Measurements from ENCODE around the gene KRT4.

KRT4 gene

GRCh38 chr12:52836491-52837412 is 22.8 kb upstream of the KRT4 start:
- no peak for FAIRE-seq

DNA sequence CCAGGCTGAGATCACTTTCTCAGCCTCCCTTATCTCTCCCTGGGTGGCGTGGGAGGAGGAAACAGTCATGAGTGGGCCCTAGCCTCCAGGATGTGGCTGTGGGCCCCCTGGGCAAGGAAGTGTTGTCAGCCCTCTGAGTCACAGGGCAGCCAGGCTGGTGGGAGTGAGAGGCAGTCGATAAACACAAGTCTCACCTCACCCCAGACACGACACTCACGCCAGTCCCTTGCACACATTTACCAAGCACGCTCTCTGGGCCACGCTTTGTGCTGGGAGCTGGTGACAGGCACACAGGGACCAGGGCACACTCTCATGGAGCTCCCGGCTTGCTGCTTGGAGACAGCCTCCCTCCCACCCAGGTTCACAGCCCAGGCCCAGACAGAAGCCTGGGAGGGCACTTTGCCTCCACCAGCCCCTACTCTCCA is 22.1 kb upstream of the KRT4 start:
- no peak for FAIRE-seq

DNA sequence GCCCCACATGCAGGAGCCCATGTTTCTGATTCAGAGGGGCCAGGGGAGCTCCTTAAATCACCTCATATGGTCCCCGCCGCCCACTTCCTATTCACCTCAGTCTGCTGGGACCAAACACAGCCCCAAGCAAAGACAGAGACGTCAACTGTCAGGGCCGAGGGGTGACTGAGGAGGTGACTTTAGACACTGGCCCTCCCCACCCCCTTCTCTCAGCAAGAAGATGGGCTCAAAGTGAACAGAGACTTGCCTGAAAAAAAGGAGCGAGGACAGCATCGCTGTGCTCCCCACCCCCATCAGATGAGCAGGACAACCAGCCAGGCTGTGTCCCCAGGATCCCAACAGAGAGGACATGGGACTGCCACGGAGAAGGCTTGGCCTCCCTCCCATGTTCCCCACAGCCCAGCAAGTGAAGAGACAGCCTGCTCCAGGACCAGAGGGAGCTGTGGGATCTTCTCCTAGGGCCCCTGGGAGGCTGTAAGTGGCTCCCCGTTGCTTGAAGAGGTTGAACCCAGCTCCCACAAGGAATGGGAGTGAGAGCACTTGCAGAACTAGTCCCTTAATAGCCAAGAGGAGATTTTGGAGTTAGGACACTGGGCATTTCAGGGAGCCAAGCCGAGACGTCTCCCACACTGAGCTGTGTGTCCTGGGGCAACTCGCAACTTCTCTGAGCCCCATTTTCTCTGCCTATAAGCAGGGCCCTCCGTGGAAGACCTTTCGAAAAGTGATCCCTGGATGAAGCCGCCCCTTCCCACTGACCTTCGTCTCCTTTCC is 21.5 kb upstream of the KRT4 start:
- no peak for FAIRE-seq

- no peak for FAIRE-seq
Measured at GRCh38 chr12:52834727-52835001, 20.7 kb upstream of the KRT4 start.

DNA sequence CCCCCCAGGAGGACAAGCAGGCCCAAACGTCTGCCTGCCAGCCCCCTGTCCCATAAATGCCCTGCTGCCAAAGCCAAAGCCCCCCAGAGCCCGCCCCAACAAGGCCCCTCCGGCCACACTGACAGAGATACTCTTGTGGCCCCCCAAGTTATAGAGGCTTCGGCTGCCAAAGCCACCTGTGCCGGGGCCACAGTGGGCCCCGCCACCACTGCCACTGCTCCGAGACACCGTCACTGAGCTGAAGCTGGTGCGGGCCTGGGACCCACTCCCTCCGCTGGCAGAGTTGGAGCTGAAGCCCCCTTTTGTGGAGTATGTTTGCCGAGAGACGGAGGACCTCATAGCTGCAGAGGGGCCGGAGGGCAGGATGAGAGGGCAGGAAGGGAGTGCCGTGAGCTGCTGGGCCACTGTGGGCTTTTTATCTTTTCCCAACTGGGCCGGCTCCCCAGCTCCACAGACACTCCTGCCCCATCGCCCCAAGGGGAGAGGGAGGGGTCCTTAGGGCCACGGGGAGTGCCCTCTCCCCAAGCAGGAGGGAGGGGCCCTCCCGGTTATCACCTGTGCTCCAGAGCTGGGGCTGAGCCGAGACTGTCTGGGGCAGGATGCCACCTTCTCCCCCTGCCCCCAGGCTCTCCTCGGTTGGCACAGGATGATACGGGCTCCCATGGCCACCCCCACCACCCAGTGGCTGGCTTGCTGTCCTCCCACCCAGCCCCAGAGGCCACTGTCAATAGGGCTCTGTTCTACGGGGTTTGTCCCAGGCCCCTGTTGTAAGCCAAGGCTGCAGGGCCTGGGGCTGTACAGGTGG is 20.2 kb upstream of the KRT4 start, which contains the start of gene KRT79:
Gene KRT79, minus strand, starts transcription at position 390 of the 805 bp plus-strand sequence. Its CDS starts 51 bp downstream, at position 339.
- no peak for FAIRE-seq

- FAIRE-seq: no peak
Measured at GRCh38 chr12:52832985-52833905, 19.3 kb upstream of the KRT4 start.

DNA sequence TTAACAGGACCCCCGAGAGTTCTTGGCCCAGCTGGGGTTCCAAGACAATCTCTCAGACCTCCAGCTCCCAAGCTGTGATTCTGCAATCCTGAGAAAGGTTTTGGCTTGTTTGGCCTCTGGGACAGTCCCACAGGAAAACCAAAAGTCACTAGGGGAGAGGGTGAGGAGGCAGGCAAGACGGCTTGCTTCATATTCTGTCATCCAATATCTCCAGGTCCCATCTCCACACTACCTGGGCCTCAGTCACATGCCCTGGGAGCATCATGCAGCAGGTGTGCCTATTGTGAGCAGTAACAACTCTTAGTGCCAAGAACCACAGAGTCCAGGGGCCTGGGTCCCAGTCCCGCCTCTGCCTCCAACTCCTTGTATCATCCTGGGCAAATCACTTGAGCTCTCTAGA is 18.5 kb upstream of the KRT4 start:
- no peak for FAIRE-seq

- no peak for FAIRE-seq
Measured at GRCh38 chr12:52831251-52831650, 17.3 kb upstream of the KRT4 start.

DNA sequence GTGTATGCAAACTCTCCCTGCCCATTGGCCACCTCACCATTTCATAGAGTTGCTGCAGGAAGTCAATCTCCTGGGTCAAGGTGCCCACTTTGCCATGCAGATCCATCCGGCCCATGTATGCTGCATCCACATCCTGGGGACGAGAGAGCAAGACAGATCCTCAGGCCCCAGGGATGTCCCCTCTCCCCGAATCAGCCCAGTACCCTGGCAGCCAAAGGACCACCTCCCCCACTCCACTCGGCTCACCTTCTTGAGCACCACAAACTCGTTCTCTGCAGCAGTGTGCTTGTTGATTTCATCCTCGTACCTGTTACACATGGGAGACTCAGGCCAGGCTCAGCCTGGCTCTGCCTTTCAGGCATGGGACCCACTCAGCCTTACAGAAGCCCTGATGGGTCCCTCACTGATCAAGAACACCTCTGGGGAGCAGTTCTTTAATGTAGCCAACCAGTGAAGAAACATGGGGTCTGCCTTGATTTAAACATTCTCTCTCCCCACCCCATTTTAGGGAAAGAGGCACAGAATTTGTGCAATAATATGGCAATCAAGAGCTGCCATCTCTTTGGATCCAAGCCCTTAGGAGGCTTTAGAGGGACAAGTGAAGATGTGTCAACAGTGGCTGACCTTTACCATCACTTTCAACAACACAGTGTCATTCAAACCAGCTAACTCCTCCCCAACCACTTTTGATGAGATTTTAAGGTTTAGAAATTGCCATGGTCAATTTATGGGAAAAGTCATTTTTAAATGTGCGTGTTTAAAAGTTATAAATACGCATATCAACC is 16.3 kb upstream of the KRT4 start:
- no peak for FAIRE-seq

- FAIRE-seq: no peak
Measured at GRCh38 chr12:52828591-52829021, 14.7 kb upstream of the KRT4 start.

DNA sequence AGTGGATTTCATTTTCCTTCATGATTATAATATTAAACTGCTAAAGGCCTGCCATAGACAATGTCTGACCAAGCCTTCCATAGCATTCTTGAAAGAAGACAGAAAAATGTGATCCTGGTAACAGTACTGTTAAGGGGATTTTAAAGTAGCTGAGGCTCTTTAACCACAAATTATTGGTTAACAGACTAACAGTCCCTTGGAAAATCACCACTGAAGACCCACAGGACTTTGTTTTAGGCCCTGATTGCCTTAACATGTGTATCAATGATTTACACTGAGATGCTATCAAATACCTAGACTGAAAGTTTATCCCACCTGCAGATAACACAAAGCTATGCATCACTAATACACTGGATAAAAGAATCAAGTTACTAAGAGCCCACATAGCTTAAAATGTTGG is 14.2 kb upstream of the KRT4 start:
- FAIRE-seq: no peak

- FAIRE-seq: no peak
Measured at GRCh38 chr12:52827499-52828090, 13.7 kb upstream of the KRT4 start.

GRCh38 chr12:52826611-52827498 is 12.9 kb upstream of the KRT4 start:
- FAIRE-seq: no peak

GRCh38 chr12:52825961-52826360 is 12.0 kb upstream of the KRT4 start:
- no peak for FAIRE-seq

DNA sequence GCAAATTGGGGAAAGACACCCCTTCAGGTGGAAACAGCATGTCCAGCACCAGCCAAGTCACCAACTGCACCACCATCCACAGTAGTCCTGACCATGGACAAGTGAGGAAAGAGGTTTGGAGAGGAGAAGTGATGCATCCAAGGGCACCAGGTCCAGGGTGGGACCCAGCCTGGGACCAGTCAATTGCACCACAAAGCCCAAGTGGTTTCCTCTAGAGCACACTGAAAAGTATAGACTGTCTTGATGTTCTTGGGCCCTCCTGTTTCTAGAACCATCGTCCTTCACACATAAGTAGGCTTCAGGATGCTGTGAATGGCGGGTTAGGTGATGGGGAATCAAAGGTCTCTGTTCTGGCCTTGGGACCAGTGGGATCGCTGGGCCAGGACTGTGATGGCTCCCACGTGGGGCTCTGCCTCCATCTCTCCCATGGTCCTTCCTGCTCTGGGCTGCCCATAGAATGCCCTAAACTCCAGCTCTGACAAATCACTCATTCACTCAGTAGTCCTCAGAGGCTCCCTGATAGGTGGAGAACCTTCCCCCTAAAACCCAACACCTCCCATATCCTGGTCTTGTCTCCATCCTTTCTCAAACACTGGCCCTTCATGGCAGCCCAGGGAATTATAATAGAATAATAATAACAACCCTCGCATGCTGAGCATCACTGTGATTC is 11.0 kb upstream of the KRT4 start:
- no peak for FAIRE-seq

DNA sequence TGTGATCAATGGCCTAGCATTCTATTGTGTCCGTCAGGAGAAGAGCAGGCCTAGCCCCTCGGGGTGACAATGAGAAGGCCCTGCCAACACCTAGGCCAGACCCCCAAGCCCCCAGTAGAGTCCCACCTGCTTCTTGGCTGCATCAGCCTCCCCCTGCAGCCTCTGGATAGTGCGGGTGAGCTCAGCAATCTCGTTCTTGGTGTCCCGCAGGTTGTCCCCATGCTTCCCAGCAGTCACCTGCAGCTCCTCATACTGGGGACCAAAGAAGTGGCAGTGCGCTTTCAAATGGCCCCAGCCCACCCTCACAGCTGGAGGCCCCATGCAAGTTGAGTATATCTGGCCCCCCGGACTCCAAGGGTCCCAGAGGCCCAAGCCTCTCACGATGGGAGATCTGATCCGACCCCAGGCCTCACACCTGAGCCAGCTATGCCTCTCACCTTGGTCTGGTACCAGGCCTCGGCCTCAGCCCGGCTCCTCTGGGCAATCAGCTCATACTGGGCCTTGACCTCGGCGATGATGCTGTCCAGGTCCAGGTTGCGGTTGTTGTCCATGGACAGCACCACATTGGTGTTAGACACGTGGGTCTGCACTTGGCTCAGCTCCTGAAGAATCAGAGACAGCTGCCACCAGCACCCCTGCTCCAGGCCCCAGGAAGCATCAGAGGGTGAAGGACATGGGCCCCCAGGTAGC is 10.0 kb upstream of the KRT4 start:
- no peak for FAIRE-seq

DNA sequence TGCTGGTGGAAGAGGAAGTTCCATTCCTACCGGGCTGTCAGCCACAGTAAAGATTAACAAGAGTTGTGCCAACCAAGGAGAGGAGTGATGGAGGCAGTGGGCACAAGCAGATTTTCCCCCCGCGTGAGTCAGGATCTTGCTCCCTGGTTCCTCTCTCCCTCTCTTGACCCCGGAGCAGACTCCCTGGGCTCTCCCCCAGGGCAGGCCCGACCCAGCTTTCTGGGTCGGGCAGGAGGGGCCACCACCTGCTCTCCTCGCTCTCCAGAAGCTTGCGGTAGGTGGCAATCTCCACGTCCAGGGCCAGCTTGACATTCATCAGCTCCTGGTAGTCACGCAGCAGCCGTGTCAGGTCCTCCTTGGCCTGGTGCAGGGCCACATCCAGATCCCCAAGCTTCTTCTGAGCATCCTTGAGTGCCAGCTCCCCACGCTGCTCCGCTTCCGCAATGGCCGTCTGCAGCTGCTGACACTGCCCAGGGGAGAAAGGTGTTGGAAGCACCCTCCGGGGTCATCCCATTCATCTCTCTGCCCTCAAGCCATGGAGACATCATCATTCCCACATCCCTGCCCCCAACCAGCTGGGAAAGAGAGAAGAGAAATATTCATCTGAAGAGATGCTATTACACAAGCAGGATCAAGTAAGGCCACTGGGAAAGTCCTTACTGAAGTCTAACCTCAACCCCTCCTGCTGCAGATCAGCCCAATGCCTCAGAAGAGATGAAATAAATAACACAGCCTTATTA is 9.0 kb upstream of the KRT4 start:
- no peak for FAIRE-seq

Measured in colon (tissue), 2 donors.